Astrocyte (in vitro differentiated cells and primary cell): Measurements from ENCODE around the gene NEURL1. TPM values are rescaled to one million over a fixed set of nuclear protein-coding genes. Genes with fewer than 3 reads are reported as not detected.

Source experiments
- DNase-seq: peaks from one replicate; pipeline ENCODE4 v3.0.0-alpha.2; 2010; ENCODE audit warnings: low read depth
- FAIRE-seq: peaks from 2 replicates; lab custom pipeline; 2011; peaks lifted over from hg19 to GRCh38; lab: Jason Lieb, UNC
- H2AFZ ChIP-seq: 2 replicates; pipeline ENCODE4 v1.6.0; 2012; ENCODE audit warnings: low read depth, low read length, inconsistent platforms
- H3K27ac ChIP-seq: 2 replicates; pipeline ENCODE4 v1.5.1; 2011; ENCODE audit warnings: low read depth, low read length, inconsistent platforms
- H3K27me3 ChIP-seq: 2 replicates; pipeline ENCODE4 v1.6.0; 2011; ENCODE audit warnings: low read length, inconsistent platforms; ENCODE audit not compliant: insufficient read depth
- H3K36me3 ChIP-seq: 2 replicates; pipeline ENCODE4 v1.5.1; 2011; ENCODE audit warnings: low read length, inconsistent platforms; ENCODE audit not compliant: insufficient read depth
- H3K4me1 ChIP-seq: 2 replicates; pipeline ENCODE4 v1.5.1; 2011; ENCODE audit warnings: low read length, inconsistent platforms; ENCODE audit not compliant: insufficient read depth
- H3K4me2 ChIP-seq: 2 replicates; pipeline ENCODE4 v1.6.0; 2012; ENCODE audit warnings: low read length, inconsistent platforms
- H3K4me3 ChIP-seq: 2 replicates; pipeline ENCODE4 v1.5.1; 2011; ENCODE audit warnings: low read depth, mild to moderate bottlenecking, low read length, inconsistent platforms; ENCODE audit not compliant: insufficient read depth
- H3K79me2 ChIP-seq: 2 replicates; pipeline ENCODE4 v1.6.0; 2012; ENCODE audit warnings: mild to moderate bottlenecking, low read length, inconsistent platforms; ENCODE audit not compliant: insufficient read depth
- H3K9ac ChIP-seq: 2 replicates; pipeline ENCODE4 v1.6.0; 2012; ENCODE audit warnings: mild to moderate bottlenecking, low read length, inconsistent platforms
- H3K9me3 ChIP-seq: 2 replicates; pipeline ENCODE4 v1.5.1; 2012; ENCODE audit warnings: low read depth, mild to moderate bottlenecking, low read length, inconsistent platforms; ENCODE audit not compliant: insufficient read depth
- H4K20me1 ChIP-seq: 2 replicates; pipeline ENCODE4 v1.6.0; 2012; ENCODE audit warnings: low read length, inconsistent platforms; ENCODE audit not compliant: insufficient read depth
- H3K27ac Mint-ChIP-seq: one replicate; pipeline ENCODE4 v1.8.0; 2021; ENCODE audit warnings: mild to moderate bottlenecking, mixed read lengths; ENCODE audit not compliant: unreplicated experiment
- H3K27me3 Mint-ChIP-seq: one replicate; pipeline ENCODE4 v1.8.0; 2021; ENCODE audit warnings: low read depth, mixed read lengths; ENCODE audit not compliant: unreplicated experiment
- H3K36me3 Mint-ChIP-seq: one replicate; pipeline ENCODE4 v1.8.0; 2021; ENCODE audit warnings: low read depth, mixed read lengths; ENCODE audit not compliant: unreplicated experiment
- H3K4me1 Mint-ChIP-seq: one replicate; pipeline ENCODE4 v1.8.0; 2021; ENCODE audit warnings: low read depth, mixed read lengths; ENCODE audit not compliant: unreplicated experiment
- H3K4me3 Mint-ChIP-seq: one replicate; pipeline ENCODE4 v1.8.0; 2021; ENCODE audit warnings: mild to moderate bottlenecking, moderate library complexity, mixed read lengths; ENCODE audit not compliant: unreplicated experiment
- H3K9me3 Mint-ChIP-seq: one replicate; pipeline ENCODE4 v1.8.0; 2021; ENCODE audit warnings: mild to moderate bottlenecking, mixed read lengths; ENCODE audit not compliant: unreplicated experiment
- EZH2 ChIP-seq: IDR thresholded peaks from 2 replicates; pipeline ENCODE4 v1.6.1; 2012; ENCODE audit warnings: mild to moderate bottlenecking, low read length, inconsistent platforms; ENCODE audit not compliant: insufficient read depth
- total RNA-seq: library from RNA; stranded (reverse); gene quantifications from 2 replicates; pipeline ENCODE4 v1.2.1, GENCODE V29; 2021
- TF ChIP-seq, protein P1 (sequence below): IDR thresholded peaks from 2 replicates; pipeline ENCODE4 v1.5.1; 2011; ENCODE audit warnings: low read depth, mild to moderate bottlenecking, inconsistent platforms, low read length, moderate library complexity; ENCODE audit not compliant: insufficient read depth

NEURL1 gene
- total RNA-seq, 1 donor from 2014 or later = 1.5 TPM

DNA sequence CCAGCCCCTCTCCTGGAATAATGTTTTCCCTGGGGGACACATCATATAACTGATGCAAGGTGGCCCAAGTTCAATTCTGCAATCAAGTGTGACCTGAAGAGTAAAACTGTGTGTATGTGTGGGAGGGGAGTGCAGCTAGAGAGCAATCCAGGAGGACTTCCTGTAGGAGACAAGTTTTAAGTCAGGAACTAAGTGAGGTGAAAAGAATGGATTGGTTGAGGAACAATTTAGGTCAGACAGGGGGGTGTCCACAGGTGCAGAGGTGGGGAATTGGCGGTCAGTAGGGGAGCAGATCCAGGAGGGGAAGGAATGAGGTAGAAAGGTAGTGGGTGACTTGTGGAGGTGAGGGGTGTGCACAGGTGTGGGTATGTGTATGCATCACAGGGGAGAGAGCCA lies 82.6 kb downstream of the NEURL1 start:
- Histone ChIP-seq H3K4me2 (no peak overlapping the region), H3K27me3 (peaks cover 69% of the 10 kb centered on the region), H4K20me1 (no peaks in the 10 kb centered on the region)

DNA sequence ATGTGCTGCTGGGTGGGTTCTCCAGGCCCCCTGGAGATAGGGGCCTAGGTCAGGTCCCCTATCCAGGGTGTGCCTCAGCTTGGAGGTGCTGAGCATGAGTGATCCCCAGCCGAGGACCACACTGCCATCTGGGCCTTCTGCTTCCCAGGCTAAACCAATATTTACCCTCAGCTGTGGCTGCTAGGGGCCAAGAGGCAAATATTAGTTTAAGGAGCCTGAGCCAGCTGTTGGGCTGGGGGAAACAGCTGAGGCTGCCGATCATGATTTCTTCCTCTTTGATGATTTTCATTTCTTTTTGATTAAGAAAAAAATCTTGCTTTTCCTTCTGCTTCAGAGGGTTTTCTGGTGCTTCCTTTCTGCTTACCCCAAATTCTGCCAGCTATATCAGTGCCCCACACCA lies 83.4 kb downstream of the NEURL1 start:
- H3K9me3 Mint-ChIP-seq = peaks cover 3% of the 10 kb centered on the region
- TF ChIP-seq, protein P1, sequence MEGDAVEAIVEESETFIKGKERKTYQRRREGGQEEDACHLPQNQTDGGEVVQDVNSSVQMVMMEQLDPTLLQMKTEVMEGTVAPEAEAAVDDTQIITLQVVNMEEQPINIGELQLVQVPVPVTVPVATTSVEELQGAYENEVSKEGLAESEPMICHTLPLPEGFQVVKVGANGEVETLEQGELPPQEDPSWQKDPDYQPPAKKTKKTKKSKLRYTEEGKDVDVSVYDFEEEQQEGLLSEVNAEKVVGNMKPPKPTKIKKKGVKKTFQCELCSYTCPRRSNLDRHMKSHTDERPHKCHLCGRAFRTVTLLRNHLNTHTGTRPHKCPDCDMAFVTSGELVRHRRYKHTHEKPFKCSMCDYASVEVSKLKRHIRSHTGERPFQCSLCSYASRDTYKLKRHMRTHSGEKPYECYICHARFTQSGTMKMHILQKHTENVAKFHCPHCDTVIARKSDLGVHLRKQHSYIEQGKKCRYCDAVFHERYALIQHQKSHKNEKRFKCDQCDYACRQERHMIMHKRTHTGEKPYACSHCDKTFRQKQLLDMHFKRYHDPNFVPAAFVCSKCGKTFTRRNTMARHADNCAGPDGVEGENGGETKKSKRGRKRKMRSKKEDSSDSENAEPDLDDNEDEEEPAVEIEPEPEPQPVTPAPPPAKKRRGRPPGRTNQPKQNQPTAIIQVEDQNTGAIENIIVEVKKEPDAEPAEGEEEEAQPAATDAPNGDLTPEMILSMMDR = no peak
- TF ChIP-seq EZH2 = no peak
- Histone ChIP-seq H3K9me3 (no peaks in the 10 kb centered on the region), H2AFZ (no peak overlapping the region), H3K27me3 (peaks cover 72% of the 10 kb centered on the region), H3K27ac (no peak overlapping the region), H3K4me1 (no peaks in the 10 kb centered on the region), H4K20me1 (no peaks in the 10 kb centered on the region), H3K4me2 (no peak overlapping the region), H3K4me3 (no peak overlapping the region), H3K79me2 (no peaks in the 10 kb centered on the region), H3K36me3 (no peaks in the 10 kb centered on the region), H3K9ac (no peak overlapping the region)
- no peak overlapping the region for H3K27ac Mint-ChIP-seq
- H3K4me1 Mint-ChIP-seq = peaks cover 4% of the 10 kb centered on the region
- FAIRE-seq (no peak), DNase-seq (no peak)
- H3K27me3 Mint-ChIP-seq = peaks cover 76% of the 10 kb centered on the region
- peaks cover 3% of the 10 kb centered on the region for H3K36me3 Mint-ChIP-seq
- no peak overlapping the region for H3K4me3 Mint-ChIP-seq

More for the DNA sequence above, 82.6 kb downstream of the NEURL1 start:
- Mint-ChIP-seq H3K36me3 (peaks cover 3% of the 10 kb centered on the region), H3K4me3 (peak overlapping the region; percentile 20), H3K27ac (no peak overlapping the region), H3K4me1 (peaks cover 4% of the 10 kb centered on the region), H3K27me3 (peaks cover 75% of the 10 kb centered on the region), H3K9me3 (peaks cover 3% of the 10 kb centered on the region)
- H3K79me2 ChIP-seq = no peaks in the 10 kb centered on the region
- TF ChIP-seq, protein P1 = no peak
- TF ChIP-seq EZH2 = no peak
- H3K9me3 ChIP-seq = no peaks in the 10 kb centered on the region
- no peak overlapping the region for H3K9ac ChIP-seq
- no peaks in the 10 kb centered on the region for H3K4me1 ChIP-seq
- no peak overlapping the region for H3K27ac ChIP-seq
- FAIRE-seq (no peak), DNase-seq (no peak)
- no peak overlapping the region for H3K4me3 ChIP-seq
- H2AFZ ChIP-seq = no peak overlapping the region
- H3K36me3 ChIP-seq = no peaks in the 10 kb centered on the region

DNA sequence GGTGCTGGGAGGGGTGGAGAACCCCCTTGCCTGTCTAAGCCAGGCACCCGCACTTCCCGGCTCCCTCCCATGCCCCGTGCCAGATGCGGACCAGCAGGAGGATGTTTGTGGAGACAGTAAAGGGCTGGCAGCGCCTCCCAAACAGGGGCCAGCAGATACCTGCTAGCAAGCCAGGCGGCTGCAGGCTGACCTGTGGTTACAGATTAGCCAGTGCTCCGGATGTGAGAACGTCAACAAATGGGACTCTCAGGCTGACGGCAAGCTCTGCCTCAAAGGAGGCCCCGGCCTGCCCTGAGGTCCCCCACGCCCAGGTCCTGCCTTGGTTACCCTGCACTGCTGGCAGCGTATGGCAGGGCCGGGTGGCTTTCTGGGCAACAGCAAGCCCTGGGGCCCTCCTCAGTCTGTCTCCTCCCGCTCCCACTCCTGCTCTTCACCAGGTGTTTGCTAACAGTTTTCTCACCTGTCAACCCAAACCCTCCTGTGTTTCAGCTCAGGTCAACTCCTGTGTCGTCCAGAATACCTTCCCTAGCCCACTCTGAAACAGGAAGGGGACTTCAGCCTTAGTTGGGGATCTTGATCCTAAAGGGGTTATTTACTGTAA lies 85.4 kb downstream of the NEURL1 start:
- H3K4me3 Mint-ChIP-seq = no peak overlapping the region
- Histone ChIP-seq H3K4me2 (no peak overlapping the region), H3K36me3 (no peaks in the 10 kb centered on the region), H3K27ac (no peak overlapping the region), H3K4me3 (no peak overlapping the region), H4K20me1 (no peaks in the 10 kb centered on the region), H3K79me2 (no peaks in the 10 kb centered on the region), H3K4me1 (no peaks in the 10 kb centered on the region), H2AFZ (no peak overlapping the region), H3K9ac (no peak overlapping the region), H3K27me3 (peaks cover 67% of the 10 kb centered on the region), H3K9me3 (no peaks in the 10 kb centered on the region)
- H3K27me3 Mint-ChIP-seq = peaks cover 67% of the 10 kb centered on the region
- peaks cover 3% of the 10 kb centered on the region for H3K36me3 Mint-ChIP-seq
- FAIRE-seq = no peak
- TF ChIP-seq, protein P1 = no peak
- no peak for TF ChIP-seq EZH2
- H3K9me3 Mint-ChIP-seq = peaks cover 5% of the 10 kb centered on the region
- no peak overlapping the region for H3K27ac Mint-ChIP-seq
- DNase-seq = no peak
- H3K4me1 Mint-ChIP-seq = peaks cover 4% of the 10 kb centered on the region
